Esophagus muscularis mucosa (tissue), 3 donors: Measurements from ENCODE around the gene ADAMTS2.

Experiments used
- POLR2A ChIP-seq: fragments of 450-650 bp; IDR thresholded peaks from one replicate; pipeline ENCODE4 v1.6.1; 2017; ENCODE audit warnings: antibody characterized with exemption, moderate library complexity, mild to moderate bottlenecking, low read depth
- POLR2AphosphoS5 ChIP-seq, 2 donors: sonication (generic); formaldehyde crosslinking; IDR thresholded peaks; one replicate each; pipeline ENCODE4 v1.6.1; 2017; ENCODE audit warnings: antibody characterized with exemption in 2 of 2
- TF ChIP-seq, protein P1 (sequence below), 3 experiments: fragments of 200-600 bp in 2 of 3; fragments of 450-650 bp in 1 of 3; sonication (generic) in 2 of 3; IDR thresholded peaks; one replicate each; pipeline ENCODE4 v1.5.1; 2017 to 2019; ENCODE audit warnings: antibody characterized with exemption in 3 of 3, mild to moderate bottlenecking in 2 of 3, moderate library complexity in 1 of 3

DNA sequence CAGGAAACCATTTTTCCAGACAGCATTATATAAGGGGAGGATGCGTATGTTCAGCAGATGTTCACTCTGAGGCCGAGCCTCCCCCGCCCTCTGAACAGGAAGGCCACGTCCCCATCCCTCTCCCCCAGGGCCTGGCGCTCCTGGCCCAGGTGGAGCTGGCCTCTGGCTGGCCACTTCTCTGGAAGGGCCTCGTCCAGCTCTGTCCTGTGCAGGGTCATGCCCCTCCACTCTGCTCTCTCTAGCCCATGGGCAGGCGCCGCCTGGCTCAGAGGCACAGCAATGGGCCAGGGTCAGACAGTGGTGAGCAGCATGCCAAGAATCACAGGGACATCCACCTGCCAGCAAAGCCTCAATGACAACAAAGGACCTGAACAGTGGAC, 34.2 kb downstream of the ADAMTS2 start:
- TF ChIP-seq, protein P1, sequence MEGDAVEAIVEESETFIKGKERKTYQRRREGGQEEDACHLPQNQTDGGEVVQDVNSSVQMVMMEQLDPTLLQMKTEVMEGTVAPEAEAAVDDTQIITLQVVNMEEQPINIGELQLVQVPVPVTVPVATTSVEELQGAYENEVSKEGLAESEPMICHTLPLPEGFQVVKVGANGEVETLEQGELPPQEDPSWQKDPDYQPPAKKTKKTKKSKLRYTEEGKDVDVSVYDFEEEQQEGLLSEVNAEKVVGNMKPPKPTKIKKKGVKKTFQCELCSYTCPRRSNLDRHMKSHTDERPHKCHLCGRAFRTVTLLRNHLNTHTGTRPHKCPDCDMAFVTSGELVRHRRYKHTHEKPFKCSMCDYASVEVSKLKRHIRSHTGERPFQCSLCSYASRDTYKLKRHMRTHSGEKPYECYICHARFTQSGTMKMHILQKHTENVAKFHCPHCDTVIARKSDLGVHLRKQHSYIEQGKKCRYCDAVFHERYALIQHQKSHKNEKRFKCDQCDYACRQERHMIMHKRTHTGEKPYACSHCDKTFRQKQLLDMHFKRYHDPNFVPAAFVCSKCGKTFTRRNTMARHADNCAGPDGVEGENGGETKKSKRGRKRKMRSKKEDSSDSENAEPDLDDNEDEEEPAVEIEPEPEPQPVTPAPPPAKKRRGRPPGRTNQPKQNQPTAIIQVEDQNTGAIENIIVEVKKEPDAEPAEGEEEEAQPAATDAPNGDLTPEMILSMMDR (IDR thresholded peaks at IDR 0.05) = no peak
- TF ChIP-seq POLR2AphosphoS5 (IDR thresholded peaks at IDR 0.05) (no peak), POLR2A (no peak)
